ENCODE measurements around the gene RPL36A. TPM values are rescaled to one million over a fixed set of nuclear protein-coding genes. Genes with fewer than 3 reads are reported as not detected.

The RPL36A gene
- total RNA-seq, 6 experiments from 2014 or later = 127 to 361 (median 160) TPM

- DNase-seq = no peak
- Mint-ChIP-seq H3K4me3 (peak overlapping the region; percentile 92; the same call in 1 of the 2 replicates), H3K36me3 (ENCODE audit: low read depth) (no peaks in the 10 kb centered on the region; the same call in 1 of the 2 replicates), H3K27me3 (ENCODE audit: insufficient read depth) (no peaks in the 10 kb centered on the region; the same call in 1 of the 2 replicates), H3K9me3 (no peaks in the 10 kb centered on the region), H3K4me1 (ENCODE audit: low read depth) (peaks cover 52% of the 10 kb centered on the region), H3K27ac (peak overlapping the region; percentile 96)
- TF ChIP-seq CTCF (IDR thresholded peaks at IDR 0.05) = no peak
These were observed 26.4 kb downstream of the RPL36A start for GRCh38 chrX:101417190-101417589.

- H3K9me3 Mint-ChIP-seq = no peaks in the 10 kb centered on the region
- DNase-seq = no peak
- no peaks in the 10 kb centered on the region; the same call in 1 of the 2 replicates for H3K36me3 Mint-ChIP-seq (ENCODE audit: low read depth)
- TF ChIP-seq CTCF (IDR thresholded peaks at IDR 0.05) = no peak
- H3K4me1 Mint-ChIP-seq (ENCODE audit: low read depth) = peaks cover 43% of the 10 kb centered on the region
- H3K27ac Mint-ChIP-seq = peak overlapping the region; percentile 96
- no peaks in the 10 kb centered on the region; the same call in 1 of the 2 replicates for H3K27me3 Mint-ChIP-seq (ENCODE audit: insufficient read depth)
- H3K4me3 Mint-ChIP-seq = peak overlapping the region; percentile 92
These were observed 27.4 kb downstream of the RPL36A start for GRCh38 chrX:101417981-101418841.

- Mint-ChIP-seq H3K4me3 (peak overlapping the region; percentile 92; the same call in 1 of the 2 replicates), H3K4me1 (ENCODE audit: low read depth) (peaks cover 37% of the 10 kb centered on the region), H3K36me3 (ENCODE audit: low read depth) (no peaks in the 10 kb centered on the region; the same call in 1 of the 2 replicates), H3K27ac (no peak overlapping the region), H3K27me3 (ENCODE audit: insufficient read depth) (no peaks in the 10 kb centered on the region; the same call in 1 of the 2 replicates), H3K9me3 (no peaks in the 10 kb centered on the region)
- TF ChIP-seq CTCF (IDR thresholded peaks at IDR 0.05) = no peak
- no peak for DNase-seq
These were observed 28.7 kb downstream of the RPL36A start for GRCh38 chrX:101419489-101419888.

- Mint-ChIP-seq H3K36me3 (ENCODE audit: low read depth) (peaks cover 10% of the 10 kb centered on the region), H3K4me1 (ENCODE audit: low read depth) (peaks cover 18% of the 10 kb centered on the region), H3K9me3 (no peaks in the 10 kb centered on the region), H3K27ac (no peak overlapping the region), H3K27me3 (ENCODE audit: insufficient read depth) (no peaks in the 10 kb centered on the region; the same call in 1 of the 2 replicates), H3K4me3 (no peak overlapping the region)
- TF ChIP-seq CTCF (IDR thresholded peaks at IDR 0.05) = no peak
- no peak for DNase-seq
These were observed 37.1 kb downstream of the RPL36A start for GRCh38 chrX:101427954-101428353.

GRCh38 chrX:101429934-101430333 is 39.1 kb downstream of the RPL36A start:
- H3K27ac Mint-ChIP-seq = peak overlapping the region; percentile 87
- DNase-seq = peak; percentile 54

More at GRCh38 chrX:101429934-101430333, 39.1 kb downstream of the RPL36A start:
- TF ChIP-seq CTCF (IDR thresholded peaks at IDR 0.05) = no peak
- Mint-ChIP-seq H3K4me1 (ENCODE audit: low read depth) (peaks cover 18% of the 10 kb centered on the region), H3K27me3 (ENCODE audit: insufficient read depth) (no peaks in the 10 kb centered on the region; the same call in 1 of the 2 replicates), H3K9me3 (no peaks in the 10 kb centered on the region), H3K4me3 (peak overlapping the region; percentile 78), H3K36me3 (ENCODE audit: low read depth) (peaks cover 8% of the 10 kb centered on the region)

All from HFFc6 (cell line).